K562 (cell line): ENCODE data around the gene FIS1.

Source experiments
- ATF6 ChIP-seq: sonication (generic); formaldehyde crosslinking; IDR thresholded peaks from 2 replicates; pipeline ENCODE4 v1.4.0; 2020; ENCODE audit warnings: mild to moderate bottlenecking, missing genetic modification reagents
- BMI1 ChIP-seq: fragments of 150-350 bp; IDR thresholded peaks from 2 replicates; pipeline ENCODE4 v1.6.1; 2014; ENCODE audit warnings: low read length
- CTCF ChIP-seq, 3 experiments: IDR thresholded peaks in 2 of 3; conservative IDR thresholded peaks in 1 of 3; 2 replicates each; pipeline ENCODE4 v1.5.1; 2011 to 2012; ENCODE audit warnings: low read length in 3 of 3, mild to moderate bottlenecking in 3 of 3, control low read depth in 2 of 3, improper control_type of control experiment in 1 of 3, inconsistent platforms in 1 of 3, low read depth in 1 of 3, mixed read lengths in 1 of 3, moderate library complexity in 1 of 3; ENCODE audit not compliant: insufficient read depth in 2 of 3
- FOXA1 ChIP-seq: fragments of 450-650 bp; IDR thresholded peaks from 2 replicates; pipeline ENCODE4 v1.6.1; 2016; ENCODE audit warnings: mild to moderate bottlenecking, borderline replicate concordance
- FOXO4 ChIP-seq: fragments of 450-650 bp; formaldehyde crosslinking; IDR thresholded peaks from 2 replicates; pipeline ENCODE4 v1.4.0; 2020; ENCODE audit warnings: mild to moderate bottlenecking, moderate library complexity
- IFI16 ChIP-seq: fragments of 250-450 bp; sonication (Bioruptor Pico); IDR thresholded peaks from 2 replicates; pipeline ENCODE4 v2.1.2; 2022; ENCODE audit warnings: mild to moderate bottlenecking, inconsistent platforms
- MTA3 ChIP-seq: fragments of 450-650 bp; formaldehyde crosslinking; IDR thresholded peaks from 2 replicates; pipeline ENCODE4 v1.6.1; 2017; ENCODE audit warnings: mild to moderate bottlenecking, borderline replicate concordance
- POLR2A ChIP-seq: fragments of 450-650 bp; conservative IDR thresholded peaks from 2 replicates; pipeline ENCODE4 v1.6.1; 2016
- PPARD ChIP-seq: fragments of 250-450 bp; sonication (Bioruptor Pico); IDR thresholded peaks from 2 replicates; pipeline ENCODE4 v1.8.0; 2022; ENCODE audit warnings: inconsistent platforms, mild to moderate bottlenecking, moderate library complexity
- THAP12 ChIP-seq: fragments of 250-450 bp; sonication (Bioruptor Pico); IDR thresholded peaks from 2 replicates; pipeline ENCODE4 v1.9.0; 2021; ENCODE audit warnings: mild to moderate bottlenecking, inconsistent platforms
- XRCC5 ChIP-seq: fragments of 200-400 bp; formaldehyde crosslinking; IDR thresholded peaks from 2 replicates; pipeline ENCODE4 v1.6.1; 2017; ENCODE audit warnings: low read depth, mild to moderate bottlenecking, low read length
- YY1 ChIP-seq, 3 experiments: IDR thresholded peaks; 2 replicates each; pipeline ENCODE4 v1.6.1; 2011; ENCODE audit warnings: low read length in 2 of 3, mild to moderate bottlenecking in 2 of 3, moderate library complexity in 2 of 3, borderline replicate concordance in 1 of 3, control low read depth in 1 of 3, low read depth in 1 of 3; ENCODE audit not compliant: insufficient read depth in 3 of 3, insufficient replicate concordance in 2 of 3, control insufficient read depth in 1 of 3, insufficient read length in 1 of 3; ENCODE audit errors: extremely low read depth in 1 of 3
- ZNF57 ChIP-seq: fragments of 450-650 bp; formaldehyde crosslinking; IDR thresholded peaks from 2 replicates; pipeline ENCODE4 v1.4.0; 2020; ENCODE audit warnings: mild to moderate bottlenecking, moderate library complexity

- peak; percentile 34; the same call in 1 of the 2 replicates for TF ChIP-seq MTA3
- TF ChIP-seq ZNF57 (CRISPR knock-in tag) = no peak
- no peak for TF ChIP-seq YY1 (IDR thresholded peaks at IDR 0.05; ENCODE audit: borderline replicate concordance in 1 of 3, control insufficient read depth in 1 of 3, extremely low read depth in 1 of 3, insufficient read depth in 3 of 3, insufficient read length in 1 of 3, insufficient replicate concordance in 2 of 3, low read depth in 1 of 3, low read length in 2 of 3)
- TF ChIP-seq FOXO4 (CRISPR knock-in tag) = no peak
- no peak for TF ChIP-seq FOXA1
- TF ChIP-seq POLR2A = no peak
- no peak for TF ChIP-seq IFI16 (CRISPR knock-in tag)
- no peak for TF ChIP-seq BMI1
- no peak for TF ChIP-seq CTCF (IDR thresholded peaks at IDR 0.05 in 2 of 3, conservative IDR thresholded peaks at IDR 0.05 in 1 of 3; ENCODE audit: insufficient read depth in 2 of 3, low read depth in 1 of 3, low read length in 3 of 3)
- no peak for TF ChIP-seq PPARD
- TF ChIP-seq XRCC5 = no peak
- TF ChIP-seq ATF6 = no peak
- no peak for TF ChIP-seq THAP12
Measured at GRCh38 chr7:101240226-101241014, 4.5 kb downstream of the FIS1 start.
